Right hindlimb (tissue), 1 donor: ENCODE results near the gene SEPHS1.
"Not testable (repeated sequence)": the region's sequence is repeated elsewhere in the genome, so short reads cannot be mapped to it uniquely, and the experiment has no call there.

Experiments
- DNase-seq: peaks from one replicate; pipeline ENCODE4 v3.0.0-alpha.2; 2018

Gene SEPHS1, protein sequence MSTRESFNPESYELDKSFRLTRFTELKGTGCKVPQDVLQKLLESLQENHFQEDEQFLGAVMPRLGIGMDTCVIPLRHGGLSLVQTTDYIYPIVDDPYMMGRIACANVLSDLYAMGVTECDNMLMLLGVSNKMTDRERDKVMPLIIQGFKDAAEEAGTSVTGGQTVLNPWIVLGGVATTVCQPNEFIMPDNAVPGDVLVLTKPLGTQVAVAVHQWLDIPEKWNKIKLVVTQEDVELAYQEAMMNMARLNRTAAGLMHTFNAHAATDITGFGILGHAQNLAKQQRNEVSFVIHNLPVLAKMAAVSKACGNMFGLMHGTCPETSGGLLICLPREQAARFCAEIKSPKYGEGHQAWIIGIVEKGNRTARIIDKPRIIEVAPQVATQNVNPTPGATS

GRCh38 chr10:13348216-13349017 is at the start of gene SEPHS1:
TSS of gene SEPHS1 (minus strand) at chr10:13348293. CDS start at chr10:13344950, 3,343 bp downstream.
- DNase-seq = peak; percentile 86

GRCh38 chr10:13397052-13397451 is 49.0 kb upstream of the SEPHS1 start:
- DNase-seq = no peak

GRCh38 chr10:13396369-13396768 is 48.3 kb upstream of the SEPHS1 start:
- no peak for DNase-seq

- DNase-seq = no peak
Observed at GRCh38 chr10:13395540-13395939, 47.4 kb upstream of the SEPHS1 start.

GRCh38 chr10:13393640-13394039 is 45.5 kb upstream of the SEPHS1 start:
- no peak for DNase-seq

DNA sequence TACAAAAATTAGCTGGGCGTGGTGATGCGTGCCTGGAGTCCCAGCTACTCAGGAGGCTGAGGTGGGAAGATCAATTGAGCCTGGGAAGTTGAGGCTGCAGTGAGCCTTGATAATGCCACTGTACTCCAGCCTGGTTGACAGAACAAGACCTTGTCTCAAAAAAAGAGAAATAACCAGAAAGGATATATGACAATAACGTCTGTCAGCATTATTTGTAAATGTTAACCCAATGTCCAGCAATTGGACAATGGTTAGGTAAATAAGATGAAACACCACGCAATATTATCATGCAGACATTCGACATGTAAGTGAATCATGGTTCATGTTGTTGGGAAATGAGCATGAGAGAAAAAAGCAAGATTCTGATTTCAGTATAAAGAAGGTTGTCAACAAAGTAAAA is 44.6 kb upstream of the SEPHS1 start:
- DNase-seq = no peak

- DNase-seq = no peak
Observed at GRCh38 chr10:13390604-13391522, 42.8 kb upstream of the SEPHS1 start.

- DNase-seq = no peak
Observed at GRCh38 chr10:13388478-13389230, 40.6 kb upstream of the SEPHS1 start.

DNA sequence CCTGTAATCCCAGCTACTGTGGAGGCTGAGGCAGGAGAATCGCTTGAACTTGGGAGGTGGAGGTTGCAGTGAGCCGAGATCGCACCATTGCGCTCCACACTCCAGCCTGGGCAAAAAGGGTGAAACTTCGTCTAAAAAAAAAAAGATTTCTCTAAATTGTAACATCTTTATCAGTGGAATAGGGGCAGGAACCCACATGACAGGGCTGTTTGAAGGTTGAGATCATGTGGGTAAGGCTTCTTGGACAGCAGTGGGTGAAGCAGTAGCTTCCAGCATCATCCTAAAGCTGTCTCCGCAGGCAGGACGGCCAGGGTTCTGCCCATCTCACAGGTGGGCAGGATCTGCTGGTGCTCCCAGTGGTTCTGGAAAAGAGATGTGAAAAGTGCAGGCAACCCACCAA is 37.9 kb upstream of the SEPHS1 start:
- no peak for DNase-seq

- DNase-seq = no peak
Observed at GRCh38 chr10:13383399-13383761, 35.3 kb upstream of the SEPHS1 start.

GRCh38 chr10:13382703-13383398 is 34.8 kb upstream of the SEPHS1 start:
- no peak for DNase-seq

- DNase-seq = not testable (repeated sequence)
Observed at GRCh38 chr10:13379061-13379460, 31.0 kb upstream of the SEPHS1 start.

GRCh38 chr10:13376746-13377145 is 28.7 kb upstream of the SEPHS1 start:
- no peak for DNase-seq

DNA sequence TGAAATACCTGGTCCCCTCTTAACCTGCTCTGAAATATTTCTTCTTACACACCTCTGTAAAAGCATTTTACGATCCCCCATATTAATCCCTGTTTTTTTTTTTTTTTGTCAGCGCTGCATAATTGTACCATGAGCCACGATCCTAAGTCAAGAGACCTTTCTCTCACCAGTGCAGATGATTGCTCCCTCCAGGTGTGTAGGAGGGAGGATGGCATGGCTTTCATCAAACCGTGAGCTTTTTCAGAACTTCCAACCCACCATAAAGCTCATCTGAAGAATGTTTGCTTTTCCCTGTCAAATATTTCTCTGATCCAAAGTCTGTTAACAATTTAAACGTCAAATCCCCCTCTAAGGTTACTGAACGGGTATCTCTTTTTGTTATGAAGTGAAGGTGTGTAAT is 28.2 kb upstream of the SEPHS1 start:
- DNase-seq = no peak

DNA sequence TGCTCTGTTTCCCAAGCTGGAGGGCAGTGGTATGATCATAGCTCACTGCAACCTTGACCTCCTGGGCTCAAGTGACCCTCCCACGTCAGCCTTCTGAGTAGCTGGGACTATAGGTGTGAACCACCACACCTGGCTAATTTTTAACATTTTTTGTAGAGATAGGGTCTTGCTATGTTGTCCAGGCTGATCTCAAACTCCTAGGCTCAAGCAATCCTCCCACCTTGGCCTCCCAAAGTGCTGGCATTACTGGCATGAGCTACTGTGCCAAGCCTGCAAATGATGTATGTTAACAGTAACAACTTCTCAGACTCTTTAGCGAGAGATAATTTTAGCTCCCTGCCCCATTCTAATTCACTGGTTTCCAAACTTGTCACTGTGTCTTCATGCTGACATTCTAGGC is 27.7 kb upstream of the SEPHS1 start:
- DNase-seq = no peak

DNA sequence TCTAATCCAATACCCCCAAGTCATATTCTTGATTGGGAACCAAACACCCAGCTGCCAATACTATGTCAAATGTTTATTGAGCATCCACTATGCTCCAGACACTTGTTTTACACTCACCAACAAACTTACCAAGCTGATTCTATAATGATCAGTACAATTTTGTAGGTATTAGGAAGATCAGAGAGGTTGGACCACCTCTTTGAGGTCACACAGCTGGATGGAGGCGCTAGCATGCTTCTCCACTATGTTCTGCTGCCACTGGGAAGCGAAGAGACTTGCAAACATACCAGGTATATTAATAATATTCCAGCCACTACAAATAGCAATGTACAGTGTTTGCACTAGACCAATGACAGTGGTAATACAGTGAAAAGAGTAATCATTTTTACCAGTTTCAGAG is 25.6 kb upstream of the SEPHS1 start:
- no peak for DNase-seq

- DNase-seq = no peak
Observed at GRCh38 chr10:13372524-13372923, 24.4 kb upstream of the SEPHS1 start.

DNA sequence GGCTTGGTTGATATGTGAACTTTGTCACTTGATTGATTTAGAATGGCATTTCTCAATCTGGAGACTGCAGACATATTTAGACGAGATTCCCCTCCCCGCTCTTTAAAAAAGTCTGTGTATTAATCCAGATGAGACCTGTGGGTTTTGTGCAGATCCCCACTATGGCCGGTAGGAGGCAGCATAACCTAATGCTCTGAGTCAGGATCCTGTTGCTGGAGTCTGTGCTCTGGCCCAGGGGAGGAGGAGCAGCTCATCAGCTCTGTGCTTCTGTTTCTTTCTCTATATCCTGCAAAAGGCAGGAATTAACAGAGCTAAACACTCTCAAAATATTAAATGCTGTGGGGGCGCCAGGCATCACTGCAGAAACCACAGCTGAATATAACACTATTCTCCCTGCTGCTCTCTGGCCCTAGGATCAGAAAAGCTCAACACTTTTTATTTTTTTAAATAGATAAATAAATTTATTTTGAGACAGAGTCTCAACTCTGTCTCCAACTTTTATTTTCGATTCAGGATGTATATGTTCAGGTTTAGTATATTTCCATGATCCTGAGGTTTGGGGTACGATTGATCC is 23.9 kb upstream of the SEPHS1 start:
- peak; percentile 84 for DNase-seq

DNA sequence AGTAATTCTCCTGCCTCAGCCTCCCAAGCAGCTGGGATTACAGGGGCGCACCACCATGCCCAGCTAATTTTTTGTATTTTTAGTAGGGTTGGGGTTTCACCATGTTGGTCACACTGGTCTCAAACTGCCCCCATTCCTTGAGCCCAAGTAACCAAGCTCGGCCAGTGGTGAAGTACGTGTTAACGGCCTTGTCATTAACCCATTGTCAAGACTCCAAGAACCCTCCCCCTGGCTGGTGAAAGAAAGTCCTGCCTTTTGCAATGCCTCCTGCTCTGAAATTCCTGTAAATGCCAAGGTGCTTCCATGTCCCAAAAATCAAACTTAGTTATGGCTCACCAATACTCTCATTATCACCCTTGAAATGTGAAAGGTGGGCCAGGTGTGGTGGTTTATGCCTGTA is 18.8 kb upstream of the SEPHS1 start:
- DNase-seq = no peak

GRCh38 chr10:13365831-13366230 is 17.7 kb upstream of the SEPHS1 start:
- no peak for DNase-seq

DNA sequence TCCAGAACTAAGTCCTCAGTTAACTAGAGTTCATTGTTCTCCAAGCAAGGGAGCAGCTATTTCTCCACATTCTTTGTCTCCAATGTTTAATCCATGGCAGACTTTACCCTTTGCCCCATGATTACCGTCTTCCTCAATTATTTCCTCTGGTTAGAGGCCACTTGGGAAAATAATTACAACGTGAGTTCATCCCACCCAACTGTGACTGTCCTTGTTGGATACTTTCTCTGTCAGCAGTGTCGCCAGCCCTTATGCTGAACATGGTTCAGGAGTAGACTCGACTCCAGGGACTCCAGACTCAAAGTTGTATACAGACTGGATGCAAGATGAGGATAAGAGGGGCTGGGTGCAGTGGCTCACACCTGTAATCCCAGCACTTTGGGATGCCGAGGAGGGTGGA is 17.1 kb upstream of the SEPHS1 start:
- DNase-seq = no peak
